Right atrium auricular region (tissue), 2 donors: ENCODE results near the gene PI4K2B. TPM values are rescaled to one million over a fixed set of nuclear protein-coding genes. Genes with fewer than 3 reads are reported as not detected.

Experiments used
- DNase-seq: peaks from one replicate; pipeline ENCODE4 v3.0.0-alpha.2; 2019; ENCODE audit warnings: low spot score
- H3K27ac ChIP-seq, 2 donors: fragments of 200-600 bp; sonication (generic); 1 replicate in 1 of 2; 2 replicates in 1 of 2; pipeline ENCODE4 v1.5.1; 2016 to 2019
- H3K27me3 ChIP-seq, 2 donors: fragments of 200-600 bp; sonication (generic); one replicate each; pipeline versions ENCODE4 v1.5.1 to v1.6.0; 2017 to 2019
- H3K36me3 ChIP-seq: fragments of 200-600 bp; sonication (generic); one replicate; pipeline ENCODE4 v1.5.1; 2016
- H3K4me1 ChIP-seq, 2 donors: fragments of 200-600 bp; sonication (generic); one replicate each; pipeline versions ENCODE4 v1.5.1 to v1.6.0; 2017 to 2019
- H3K4me3 ChIP-seq, 2 donors: fragments of 200-600 bp; sonication (generic); 1 replicate in 1 of 2; 2 replicates in 1 of 2; pipeline ENCODE4 v1.5.1; 2017 to 2019; ENCODE audit warnings: mild to moderate bottlenecking in 1 of 2, moderate library complexity in 1 of 2
- H3K9me3 ChIP-seq, 2 donors: fragments of 200-600 bp; sonication (generic); one replicate each; pipeline ENCODE4 v1.5.1; 2019
- CTCF ChIP-seq, 2 donors: fragments of 200-600 bp; sonication (generic); IDR thresholded peaks; one replicate each; pipeline ENCODE4 v1.5.1; 2019; ENCODE audit warnings: antibody characterized with exemption in 2 of 2
- total RNA-seq, 2 donors: library from RNA; depleted of rRNA; stranded (reverse); fragments of >200 nt; gene quantifications; one replicate each; pipeline ENCODE4 v1.1.0, GENCODE V29; 2016

PI4K2B gene
- total RNA-seq, 2 donors from 2014 or later: 2.7 to 5.0 TPM

DNA sequence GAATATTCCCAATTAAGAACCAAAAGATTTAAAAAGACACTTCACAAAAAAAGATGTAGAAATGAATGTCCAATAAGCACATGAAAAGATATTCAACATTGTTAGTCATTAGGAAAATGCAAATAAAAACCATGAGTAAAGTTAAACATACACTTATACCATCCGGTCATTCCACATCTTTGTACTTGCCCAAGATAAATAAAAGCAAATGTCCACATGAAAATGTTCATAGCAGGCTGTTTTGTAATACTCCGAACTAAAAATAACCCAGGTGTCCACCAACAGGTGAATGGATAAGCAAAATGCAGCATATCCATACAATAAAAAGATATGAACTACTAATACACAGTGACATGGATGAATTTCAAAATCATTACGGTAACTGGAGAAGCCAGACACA, 50.1 kb downstream of the PI4K2B start:
- Histone ChIP-seq H3K36me3 (no peaks in the 10 kb centered on the region), H3K27ac (no peak overlapping the region), H3K27me3 (no peaks in the 10 kb centered on the region), H3K9me3 (no peaks in the 10 kb centered on the region), H3K4me3 (no peak overlapping the region), H3K4me1 (no peaks in the 10 kb centered on the region)
- TF ChIP-seq CTCF (IDR thresholded peaks at IDR 0.05): no peak
- DNase-seq: no peak

- TF ChIP-seq CTCF (IDR thresholded peaks at IDR 0.05): no peak
- Histone ChIP-seq H3K4me3 (no peak overlapping the region), H3K27ac (no peak overlapping the region), H3K9me3 (no peaks in the 10 kb centered on the region), H3K36me3 (no peaks in the 10 kb centered on the region), H3K27me3 (no peaks in the 10 kb centered on the region), H3K4me1 (no peaks in the 10 kb centered on the region)
- DNase-seq: no peak
Observed at GRCh38 chr4:25284466-25284865, 50.6 kb downstream of the PI4K2B start.

DNA sequence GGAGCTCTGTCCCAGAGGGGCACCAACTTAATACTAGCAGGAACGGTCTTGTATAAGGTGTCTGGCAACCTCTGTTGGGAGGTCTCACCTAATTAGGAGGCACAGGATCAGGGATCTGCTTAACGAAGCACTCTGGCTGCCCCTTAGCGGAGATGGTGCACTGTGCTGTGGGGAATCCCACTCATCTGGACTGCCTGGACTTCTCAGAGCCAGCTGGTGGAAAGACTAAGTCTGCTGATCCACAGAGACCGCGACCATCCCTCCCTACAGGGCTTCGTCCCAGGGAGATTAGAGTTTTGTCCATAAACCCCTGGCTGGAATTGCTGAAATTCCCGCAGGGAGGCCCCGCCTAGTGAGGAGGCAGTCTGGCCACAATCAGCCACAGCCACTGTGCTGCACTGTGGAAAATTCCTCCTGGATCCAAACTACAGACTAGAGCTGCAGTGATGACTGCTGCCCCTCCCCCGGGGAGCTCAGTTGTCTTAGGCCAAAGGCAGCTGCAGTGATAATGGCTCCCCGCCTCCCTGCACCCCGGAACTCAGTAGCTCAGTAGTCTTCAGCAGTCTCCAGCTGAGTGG, 56.7 kb downstream of the PI4K2B start:
- Histone ChIP-seq H3K27me3 (no peaks in the 10 kb centered on the region), H3K36me3 (no peaks in the 10 kb centered on the region), H3K4me3 (no peak overlapping the region), H3K4me1 (no peaks in the 10 kb centered on the region), H3K27ac (no peak overlapping the region), H3K9me3 (no peaks in the 10 kb centered on the region)
- no peak for DNase-seq
- TF ChIP-seq CTCF (IDR thresholded peaks at IDR 0.05): no peak

- no peak overlapping the region for H3K27ac ChIP-seq
- no peak overlapping the region for H3K4me3 ChIP-seq
- no peaks in the 10 kb centered on the region for H3K27me3 ChIP-seq
- no peak for TF ChIP-seq CTCF (IDR thresholded peaks at IDR 0.05)
- H3K36me3 ChIP-seq: no peaks in the 10 kb centered on the region
- H3K9me3 ChIP-seq: no peaks in the 10 kb centered on the region
- H3K4me1 ChIP-seq: no peaks in the 10 kb centered on the region
- no peak for DNase-seq
Observed at GRCh38 chr4:25291158-25291733, 57.4 kb downstream of the PI4K2B start.

DNA sequence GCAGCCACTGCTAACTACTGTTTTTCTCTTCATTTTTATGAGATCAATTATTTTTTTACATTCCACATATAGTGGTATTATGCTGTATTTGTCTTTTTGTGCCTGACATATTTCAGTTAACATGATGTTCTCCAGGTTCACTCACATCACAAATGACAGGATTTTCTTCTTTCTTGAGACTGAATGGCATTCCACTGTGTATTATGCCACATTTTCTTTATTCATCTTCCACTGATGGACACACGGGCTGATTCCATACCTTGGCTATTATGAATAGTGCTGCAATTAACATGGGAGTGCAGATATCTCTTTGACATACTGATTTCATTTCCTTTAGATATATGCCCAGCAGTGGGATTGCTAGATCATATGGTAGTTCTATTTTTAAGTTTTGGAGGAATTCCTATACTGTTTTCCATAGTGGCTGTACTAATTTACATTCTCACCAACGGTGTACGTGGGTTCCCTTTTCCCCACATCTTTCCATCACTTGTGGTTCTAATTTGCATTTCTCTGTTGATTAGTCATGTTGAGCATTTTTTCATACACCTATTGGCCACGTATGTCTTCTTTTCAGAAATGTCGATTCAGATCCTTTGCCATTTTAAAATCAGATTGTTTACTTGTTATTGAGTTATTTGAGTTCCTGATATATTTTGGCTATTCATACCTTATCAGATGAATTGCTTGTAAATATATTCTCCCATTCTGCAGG, 63.9 kb downstream of the PI4K2B start:
- no peaks in the 10 kb centered on the region for H3K9me3 ChIP-seq
- TF ChIP-seq CTCF (IDR thresholded peaks at IDR 0.05): no peak
- H3K27ac ChIP-seq: no peak overlapping the region
- no peak for DNase-seq
- H3K4me3 ChIP-seq: no peak overlapping the region
- no peaks in the 10 kb centered on the region for H3K4me1 ChIP-seq
- no peaks in the 10 kb centered on the region for H3K36me3 ChIP-seq
- no peaks in the 10 kb centered on the region for H3K27me3 ChIP-seq
